Activated T-helper 9 cell treated with anti-CD3 and anti-CD28 coated beads, Interleukin-2, amount 50 U/mL, for 16 hours (primary cell): Measurements from ENCODE around the gene R3HDM1.
"Not testable (repeated sequence)": the region's sequence is repeated elsewhere in the genome, so short reads cannot be mapped to it uniquely, and the experiment has no call there.

Experiments
- DNase-seq: peaks from one replicate; pipeline ENCODE4 v3.0.0-alpha.2; 2020; ENCODE audit warnings: low read depth

The R3HDM1 gene

GRCh38 chr2:135709992-135710391, 178.7 kb downstream of the R3HDM1 start:
- peak; percentile 53 for DNase-seq

DNA sequence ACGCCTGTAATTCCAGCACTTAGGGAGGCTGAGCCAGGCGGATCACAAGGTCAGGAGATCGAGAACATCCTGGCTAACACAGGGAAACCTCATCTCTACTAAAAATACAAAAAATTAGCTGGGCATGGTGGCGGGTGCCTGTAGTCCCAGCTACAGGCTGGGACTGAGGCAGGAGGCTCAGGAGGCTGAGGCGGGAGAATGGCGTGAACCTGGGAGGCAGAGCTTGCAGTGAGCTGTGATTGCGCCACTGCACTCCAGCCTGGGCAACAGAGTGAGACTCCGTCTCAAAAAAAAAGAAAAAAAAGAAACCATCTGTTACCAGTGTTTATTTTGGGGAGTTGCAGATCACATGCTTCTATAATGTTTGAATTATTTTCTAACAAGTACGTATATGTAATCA, 183.8 kb downstream of the R3HDM1 start:
- not testable (repeated sequence) for DNase-seq

DNA sequence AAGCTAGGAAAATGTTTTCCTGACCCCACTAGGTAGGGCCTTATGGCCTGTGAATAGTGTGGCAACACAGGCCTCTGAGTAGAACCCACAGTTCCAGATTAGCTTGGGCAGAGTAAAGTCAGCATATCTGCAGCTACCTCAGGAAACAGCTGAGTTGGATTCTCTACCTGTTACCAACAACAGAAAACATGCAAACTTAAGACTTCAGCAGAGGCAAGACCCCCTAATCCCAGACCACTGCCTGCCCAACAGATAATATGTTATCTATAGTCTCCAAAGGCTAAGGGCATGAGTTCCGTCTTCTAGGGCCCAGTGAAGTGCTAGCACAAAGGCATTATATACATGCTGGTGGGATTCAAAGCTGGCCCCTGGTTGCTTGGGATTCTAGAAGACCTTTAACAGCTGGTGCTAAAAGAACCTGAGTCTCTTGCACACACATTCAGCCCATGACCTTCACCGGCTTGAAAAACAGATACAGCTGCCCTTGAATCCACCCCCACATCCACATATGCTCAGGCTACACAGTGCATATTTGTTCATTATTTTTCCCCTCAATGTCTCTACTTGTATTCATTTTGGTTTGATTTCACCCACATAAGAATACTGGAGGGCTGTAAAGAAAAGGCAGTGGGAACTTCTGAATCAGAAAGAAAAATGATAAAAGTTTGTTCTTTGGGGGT, 196.9 kb downstream of the R3HDM1 start:
- DNase-seq: no peak

- DNase-seq: no peak
Measured at GRCh38 chr2:135732561-135732960, 201.3 kb downstream of the R3HDM1 start.

DNA sequence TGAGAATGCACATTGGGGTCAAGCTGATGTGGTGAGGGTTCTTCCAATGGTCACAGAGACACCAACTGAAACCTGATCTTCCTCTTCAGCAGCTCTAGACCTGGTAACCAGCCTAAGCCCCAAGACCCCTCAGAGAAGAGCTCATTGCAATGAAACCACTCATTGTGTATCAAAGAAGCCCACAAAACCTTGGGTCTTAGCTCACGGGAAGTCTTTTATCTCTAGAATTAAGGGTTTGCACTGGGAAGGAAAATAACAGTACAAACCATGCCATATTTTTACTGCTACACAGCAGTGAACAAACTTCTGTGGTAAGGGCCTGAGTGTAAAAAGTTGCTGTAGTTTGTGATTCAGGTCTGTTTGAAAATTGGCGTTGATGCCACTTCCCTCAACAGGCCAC, 201.8 kb downstream of the R3HDM1 start:
- no peak for DNase-seq

- no peak for DNase-seq
Measured at GRCh38 chr2:135736546-135736945, 205.3 kb downstream of the R3HDM1 start.

GRCh38 chr2:135740206-135740605, 208.9 kb downstream of the R3HDM1 start:
- no peak for DNase-seq

DNA sequence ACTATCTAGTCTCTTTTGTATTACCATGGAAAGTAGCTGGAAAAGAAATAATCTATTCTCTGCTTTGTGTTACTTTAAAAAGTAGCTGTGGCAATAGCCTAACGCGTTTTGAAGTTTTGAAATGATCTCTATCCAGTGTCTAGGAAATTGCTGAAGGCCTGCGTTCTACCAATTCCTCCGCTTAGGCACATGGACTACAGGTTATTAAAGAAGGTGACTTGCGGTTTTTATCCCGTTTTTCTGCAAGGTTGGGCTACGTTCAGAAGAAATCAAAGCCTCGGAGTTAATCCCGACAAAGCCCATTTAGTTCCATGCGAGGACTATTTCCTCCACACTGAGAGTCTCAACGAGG, 209.7 kb downstream of the R3HDM1 start:
- DNase-seq: no peak

- DNase-seq: peak; percentile 94
Measured at GRCh38 chr2:135741395-135742324, 210.4 kb downstream of the R3HDM1 start, which contains the start of gene UBXN4. Gene UBXN4, plus strand, starts transcription at chr2:135741855. Its CDS starts 75 bp downstream, at chr2:135741930.

- no peak for DNase-seq
Measured at GRCh38 chr2:135742325-135742757, 211.1 kb downstream of the R3HDM1 start.

DNA sequence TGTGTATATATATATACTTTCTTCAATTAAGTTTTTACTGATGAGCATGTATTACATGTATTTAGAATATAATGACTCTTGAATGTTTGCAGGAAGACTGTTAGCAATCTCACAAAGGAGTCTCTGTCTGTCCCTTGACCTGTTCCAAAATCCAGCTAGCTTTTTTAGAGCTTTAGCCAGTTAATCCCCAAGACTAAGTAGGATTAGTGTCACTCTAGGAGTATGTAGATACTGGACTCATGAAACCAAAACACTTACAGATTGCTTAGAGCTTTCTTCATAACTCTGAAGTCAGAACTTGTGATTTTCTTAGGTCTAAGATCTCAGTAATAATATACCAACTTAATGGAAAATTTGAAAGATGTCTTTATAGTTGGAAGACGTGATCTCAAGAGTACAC, 212.6 kb downstream of the R3HDM1 start:
- no peak for DNase-seq

DNA sequence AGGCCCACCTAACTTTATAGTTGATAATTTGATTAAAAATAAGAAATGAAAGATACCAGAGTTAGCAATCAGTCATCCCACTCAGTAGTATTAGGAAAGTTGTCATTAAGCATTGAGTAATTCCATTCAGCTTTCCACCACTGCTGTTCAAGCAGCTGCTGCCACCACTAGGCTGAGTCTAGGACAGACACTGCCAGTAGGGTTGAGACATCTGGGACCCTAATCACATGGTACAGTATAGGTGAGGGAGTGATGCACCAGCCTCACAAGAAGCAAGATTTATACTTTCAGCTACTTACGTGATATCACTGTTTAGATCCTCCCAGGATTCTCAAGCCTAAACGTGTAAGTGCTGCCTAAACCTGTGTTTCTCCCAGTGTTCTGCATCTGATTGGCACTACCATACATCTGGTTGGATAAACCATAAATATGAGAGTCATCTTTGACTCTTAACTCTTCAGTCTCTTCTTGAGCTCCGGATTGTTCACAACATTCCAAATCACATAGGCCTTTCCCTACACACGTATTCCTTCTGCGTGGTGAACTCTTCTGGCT, 213.6 kb downstream of the R3HDM1 start:
- DNase-seq: no peak

GRCh38 chr2:135745545-135745944, 214.3 kb downstream of the R3HDM1 start:
- DNase-seq: no peak

- no peak for DNase-seq
Measured at GRCh38 chr2:135755573-135755972, 224.3 kb downstream of the R3HDM1 start.

GRCh38 chr2:135756692-135757091, 225.4 kb downstream of the R3HDM1 start:
- DNase-seq: no peak

- DNase-seq: no peak
Measured at GRCh38 chr2:135762022-135762421, 230.7 kb downstream of the R3HDM1 start.

DNA sequence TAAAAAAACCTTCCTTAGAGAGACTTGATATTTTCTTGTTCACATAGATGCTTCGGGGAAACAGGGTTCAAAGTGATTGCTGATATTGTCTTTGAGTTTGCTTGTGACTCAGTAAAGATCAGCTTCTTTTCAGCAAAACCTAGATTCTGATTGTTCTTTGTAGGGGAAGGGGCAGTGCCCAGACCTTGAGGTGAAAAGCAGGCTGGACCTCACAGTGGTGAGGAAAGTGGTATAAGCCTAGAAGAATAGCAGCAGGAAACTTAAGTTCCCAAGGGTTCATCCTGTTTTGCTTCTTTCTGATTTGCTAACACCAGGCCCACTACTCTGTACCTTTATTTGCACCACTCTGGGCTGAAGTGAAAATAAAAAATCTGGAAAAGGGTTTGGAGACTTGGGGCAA, 231.2 kb downstream of the R3HDM1 start:
- no peak for DNase-seq

DNA sequence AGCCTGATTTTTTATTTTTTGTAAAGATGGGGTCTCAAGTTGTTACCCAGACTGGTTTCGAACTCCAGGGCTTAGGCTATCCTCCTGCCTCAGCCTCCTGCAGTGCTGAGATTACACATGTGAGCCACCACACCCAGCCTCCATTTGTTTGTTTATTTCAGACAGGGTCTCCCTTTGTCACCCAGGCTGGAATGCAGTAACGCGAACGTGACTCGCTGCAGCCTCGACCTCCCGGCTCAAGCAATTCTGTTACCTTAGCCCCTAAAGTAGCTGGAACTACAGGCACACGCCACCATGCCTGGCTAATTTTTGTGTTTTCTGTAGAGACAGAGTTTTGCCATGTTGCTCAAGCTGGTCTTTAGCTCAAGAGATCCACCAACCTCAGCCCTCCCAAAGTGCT, 237.6 kb downstream of the R3HDM1 start:
- no peak for DNase-seq

- DNase-seq: no peak
Measured at GRCh38 chr2:135773319-135773718, 242.0 kb downstream of the R3HDM1 start.

- DNase-seq: no peak
Measured at GRCh38 chr2:135773917-135774316, 242.6 kb downstream of the R3HDM1 start.
